GM12801 (cell line): ENCODE measurements around the gene DOCK4.

Experiments used
- TF ChIP-seq, protein P1 (sequence below): IDR thresholded peaks from one replicate; pipeline ENCODE4 v1.5.1; 2011; ENCODE audit warnings: control low read depth; ENCODE audit not compliant: insufficient read length; ENCODE audit errors: extremely low read depth

The DOCK4 gene

DNA sequence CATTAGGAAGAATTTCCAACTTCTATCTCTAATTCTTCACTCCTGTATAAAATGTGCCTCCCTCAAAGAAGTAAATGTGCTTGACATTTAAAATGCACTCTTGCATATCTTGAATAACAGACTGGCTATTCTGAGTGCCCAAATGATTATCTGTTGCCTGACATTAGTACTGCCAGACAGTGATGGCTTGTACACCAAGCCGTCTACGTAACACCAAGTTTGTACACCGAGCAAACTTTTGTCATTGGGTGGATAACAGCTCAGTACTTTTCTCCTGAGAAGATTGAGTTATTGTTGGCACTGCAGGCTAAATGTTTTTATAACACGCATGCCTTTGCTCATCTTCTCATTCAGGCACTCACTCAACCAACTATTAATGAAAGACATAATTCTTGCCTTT lies 137.2 kb downstream of the DOCK4 start:
- TF ChIP-seq, protein P1, sequence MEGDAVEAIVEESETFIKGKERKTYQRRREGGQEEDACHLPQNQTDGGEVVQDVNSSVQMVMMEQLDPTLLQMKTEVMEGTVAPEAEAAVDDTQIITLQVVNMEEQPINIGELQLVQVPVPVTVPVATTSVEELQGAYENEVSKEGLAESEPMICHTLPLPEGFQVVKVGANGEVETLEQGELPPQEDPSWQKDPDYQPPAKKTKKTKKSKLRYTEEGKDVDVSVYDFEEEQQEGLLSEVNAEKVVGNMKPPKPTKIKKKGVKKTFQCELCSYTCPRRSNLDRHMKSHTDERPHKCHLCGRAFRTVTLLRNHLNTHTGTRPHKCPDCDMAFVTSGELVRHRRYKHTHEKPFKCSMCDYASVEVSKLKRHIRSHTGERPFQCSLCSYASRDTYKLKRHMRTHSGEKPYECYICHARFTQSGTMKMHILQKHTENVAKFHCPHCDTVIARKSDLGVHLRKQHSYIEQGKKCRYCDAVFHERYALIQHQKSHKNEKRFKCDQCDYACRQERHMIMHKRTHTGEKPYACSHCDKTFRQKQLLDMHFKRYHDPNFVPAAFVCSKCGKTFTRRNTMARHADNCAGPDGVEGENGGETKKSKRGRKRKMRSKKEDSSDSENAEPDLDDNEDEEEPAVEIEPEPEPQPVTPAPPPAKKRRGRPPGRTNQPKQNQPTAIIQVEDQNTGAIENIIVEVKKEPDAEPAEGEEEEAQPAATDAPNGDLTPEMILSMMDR = no peak

- TF ChIP-seq, protein P1 = no peak
Observed at GRCh38 chr7:112067632-112068540, 138.3 kb downstream of the DOCK4 start.

- TF ChIP-seq, protein P1 = no peak
Observed at GRCh38 chr7:112067200-112067599, 139.0 kb downstream of the DOCK4 start.

DNA sequence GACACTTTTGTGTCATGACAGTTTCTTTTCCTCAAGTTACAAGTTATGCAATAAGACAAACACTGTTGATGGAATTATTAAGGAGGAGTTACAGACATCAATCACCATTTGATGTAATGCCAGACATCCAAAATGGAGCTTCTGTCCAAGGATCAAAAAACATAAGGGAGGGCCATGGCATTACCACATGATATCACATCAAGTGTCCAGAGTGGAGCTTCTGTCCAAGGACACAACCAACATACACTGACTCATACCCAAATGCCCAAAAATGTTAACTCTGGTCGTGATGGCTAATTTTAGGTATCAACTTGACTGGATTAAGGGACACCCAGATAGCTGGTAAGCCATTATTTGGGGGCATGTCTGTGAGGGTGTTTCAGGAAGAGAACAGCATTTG lies 140.4 kb downstream of the DOCK4 start:
- TF ChIP-seq, protein P1 = no peak

- TF ChIP-seq, protein P1 = no peak
Observed at GRCh38 chr7:112064627-112065385, 141.4 kb downstream of the DOCK4 start.

DNA sequence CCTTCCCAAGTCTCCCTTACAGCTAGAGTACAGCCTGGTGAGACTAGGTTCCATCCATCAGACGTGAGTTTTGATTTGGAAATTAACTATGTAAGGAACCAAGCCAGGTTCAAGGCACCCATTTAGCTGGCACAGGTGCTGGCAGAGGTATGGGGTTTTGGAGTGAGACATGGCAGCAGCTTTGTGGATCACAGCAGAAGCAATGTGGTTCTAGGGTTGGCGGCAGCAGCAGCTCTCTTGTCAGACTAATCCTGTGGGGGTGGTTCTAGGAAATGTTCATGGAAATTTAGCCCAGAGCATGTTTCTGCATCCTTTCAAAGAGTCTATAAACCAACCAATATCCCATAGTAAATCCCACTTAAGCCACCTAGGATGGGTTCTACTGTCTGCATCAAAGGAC lies 142.2 kb downstream of the DOCK4 start:
- TF ChIP-seq, protein P1 = no peak

- TF ChIP-seq, protein P1 = no peak
Observed at GRCh38 chr7:112061051-112061450, 145.1 kb downstream of the DOCK4 start.
